A549 (cell line): ENCODE measurements around the gene NRXN3. TPM values are rescaled to one million over a fixed set of nuclear protein-coding genes. Genes with fewer than 3 reads are reported as not detected.

Experiments
- ATAC-seq, 2 experiments: fragments of 200-7000 bp in 1 of 2; fragments of >200 bp in 1 of 2; cut with Nextera tagmentation in 1 of 2; cut with Tn5 transposase in 1 of 2; 3 replicates each; pipeline versions ENCODE4 v1.8.0 to v1.9.1; 2018 to 2020; ENCODE audit warnings: mild to moderate bottlenecking in 1 of 2, moderate library complexity in 1 of 2
- CTCF ChIA-PET: fragments of 300-600 bp; sonication (Branson Sonifier 250); formaldehyde crosslinking; extraction: SDS; loops from one replicate; lab custom pipeline; 2021; ENCODE audit warnings: antibody characterized with exemption, inconsistent platforms; lab: Yijun Ruan, JAX
- POLR2A ChIA-PET: fragments of 350-600 bp; formaldehyde crosslinking; extraction: SDS; loops from one replicate; lab custom pipeline; 2021; ENCODE audit warnings: antibody characterized with exemption, inconsistent platforms; lab: Yijun Ruan, JAX
- DNase-seq, 2 experiments: peaks; one replicate each; pipeline versions ENCODE4 v3.0.0 to v3.0.0-alpha.2; 2011 to 2016; ENCODE audit warnings: low read depth in 1 of 2, low spot score in 1 of 2
- FAIRE-seq: peaks from 2 replicates; lab custom pipeline; 2011; peaks lifted over from hg19 to GRCh38; lab: Jason Lieb, UNC
- H3K27ac ChIP-seq, 2 experiments: fragments of >200 bp; sonication (Bioruptor Twin); formaldehyde crosslinking; 3 replicates each; pipeline ENCODE4 v1.5.1; 2016 to 2017
- H3K4me1 ChIP-seq: fragments of >200 bp; sonication (Bioruptor Twin); formaldehyde crosslinking; 3 replicates; pipeline ENCODE4 v1.6.1; 2016
- H3K4me2 ChIP-seq: fragments of >200 bp; sonication (Bioruptor Twin); formaldehyde crosslinking; 3 replicates; pipeline ENCODE4 v1.6.1; 2016
- H3K4me3 ChIP-seq: fragments of >200 bp; sonication (Bioruptor Twin); formaldehyde crosslinking; 3 replicates; pipeline ENCODE4 v1.5.1; 2016
- H3K9me3 ChIP-seq: fragments of >200 bp; sonication (Bioruptor Twin); formaldehyde crosslinking; 3 replicates; pipeline ENCODE4 v1.6.1; 2016
- CBX2 ChIP-seq: fragments of 200-600 bp; sonication (generic); IDR thresholded peaks from 2 replicates; pipeline ENCODE4 v1.6.1; 2016; ENCODE audit warnings: low read depth, mild to moderate bottlenecking, borderline replicate concordance
- CHD2 ChIP-seq: fragments of 150-350 bp; IDR thresholded peaks from 2 replicates; pipeline ENCODE4 v1.6.1; 2014; ENCODE audit warnings: low read length; ENCODE audit not compliant: partially characterized antibody
- CHD4 ChIP-seq: fragments of 200-600 bp; sonication (generic); IDR thresholded peaks from 2 replicates; pipeline ENCODE4 v1.6.1; 2016; ENCODE audit warnings: antibody characterized with exemption, mild to moderate bottlenecking, borderline replicate concordance
- EHMT2 ChIP-seq: fragments of 200-600 bp; sonication (generic); IDR thresholded peaks from 2 replicates; pipeline ENCODE4 v1.6.1; 2016; ENCODE audit warnings: antibody characterized with exemption, low read depth, mild to moderate bottlenecking, moderate library complexity
- EP300 ChIP-seq, 2 experiments: fragments of >200 bp; sonication (Bioruptor Twin); formaldehyde crosslinking; IDR thresholded peaks; 2 replicates in 1 of 2; 3 replicates in 1 of 2; pipeline ENCODE4 v1.6.1; 2016 to 2017
- FOSB ChIP-seq: fragments of 250-450 bp; sonication (Bioruptor Pico); IDR thresholded peaks from 2 replicates; pipeline ENCODE4 v1.5.0; 2020; ENCODE audit warnings: mild to moderate bottlenecking, moderate library complexity
- FOXS1 ChIP-seq: fragments of 250-450 bp; sonication (Bioruptor Pico); IDR thresholded peaks from 2 replicates; pipeline ENCODE4 v1.5.0; 2020; ENCODE audit warnings: mild to moderate bottlenecking, moderate library complexity
- GATA3 ChIP-seq: IDR thresholded peaks from 2 replicates; pipeline ENCODE4 v1.6.1; 2012; ENCODE audit warnings: borderline replicate concordance
- HDAC2 ChIP-seq: fragments of 200-600 bp; sonication (generic); IDR thresholded peaks from 2 replicates; pipeline ENCODE4 v1.6.1; 2016
- HEYL ChIP-seq: fragments of 250-450 bp; sonication (Bioruptor Pico); IDR thresholded peaks from 2 replicates; pipeline ENCODE4 v1.8.0; 2021; ENCODE audit warnings: mild to moderate bottlenecking, moderate library complexity
- HOXB13 ChIP-seq: fragments of 250-450 bp; sonication (Bioruptor Pico); IDR thresholded peaks from 2 replicates; pipeline ENCODE4 v1.5.0; 2020; ENCODE audit warnings: low read depth, mild to moderate bottlenecking, moderate library complexity
- JUN ChIP-seq, 2 experiments: fragments of >200 bp; sonication (Bioruptor Twin); formaldehyde crosslinking; IDR thresholded peaks; 2 replicates in 1 of 2; 3 replicates in 1 of 2; pipeline ENCODE4 v1.6.1; 2016 to 2017
- KDM1A ChIP-seq: fragments of 200-600 bp; sonication (generic); IDR thresholded peaks from 2 replicates; pipeline ENCODE4 v1.6.1; 2016; ENCODE audit warnings: low read depth, mild to moderate bottlenecking
- MYC ChIP-seq: IDR thresholded peaks from 2 replicates; pipeline ENCODE4 v1.6.1; 2012; ENCODE audit warnings: mild to moderate bottlenecking, inconsistent platforms, low read length, improper control_type of control experiment, borderline replicate concordance
- POLR2AphosphoS2 ChIP-seq: conservative IDR thresholded peaks from 2 replicates; pipeline ENCODE4 v1.6.1; 2012; ENCODE audit warnings: low read length, improper control_type of control experiment, inconsistent platforms
- RAD21 ChIP-seq, 2 experiments: fragments of >200 bp in 1 of 2; sonication (Bioruptor Twin) in 1 of 2; formaldehyde crosslinking in 1 of 2; IDR thresholded peaks in 1 of 2; conservative IDR thresholded peaks in 1 of 2; 2 replicates in 1 of 2; 3 replicates in 1 of 2; pipeline ENCODE4 v1.6.1; 2012 to 2018; ENCODE audit warnings: inconsistent platforms in 1 of 2
- RCOR1 ChIP-seq: fragments of 150-350 bp; IDR thresholded peaks from 2 replicates; pipeline ENCODE4 v1.6.1; 2014; ENCODE audit warnings: antibody characterized with exemption, low read length, low read depth
- RFX5 ChIP-seq: fragments of 450-650 bp; IDR thresholded peaks from 2 replicates; pipeline ENCODE4 v1.7.1; 2014; ENCODE audit warnings: antibody characterized with exemption, mild to moderate bottlenecking, moderate library complexity
- RNF2 ChIP-seq: fragments of 200-600 bp; sonication (generic); IDR thresholded peaks from 2 replicates; pipeline ENCODE4 v1.6.1; 2016; ENCODE audit warnings: low read depth, mild to moderate bottlenecking, antibody characterized with exemption, moderate library complexity, borderline replicate concordance
- SMC3 ChIP-seq: fragments of >200 bp; sonication (Bioruptor Twin); formaldehyde crosslinking; IDR thresholded peaks from 3 replicates; pipeline ENCODE4 v1.6.1; 2018; ENCODE audit warnings: inconsistent platforms
- SREBF2 ChIP-seq: fragments of 450-650 bp; IDR thresholded peaks from 2 replicates; pipeline ENCODE4 v1.6.1; 2014; ENCODE audit warnings: mild to moderate bottlenecking, moderate library complexity
- TFCP2L1 ChIP-seq: fragments of 250-450 bp; sonication (Bioruptor Pico); IDR thresholded peaks from 2 replicates; pipeline ENCODE4 v1.5.0; 2021; ENCODE audit warnings: mild to moderate bottlenecking
- ZFP36 ChIP-seq: fragments of 450-650 bp; IDR thresholded peaks from 2 replicates; pipeline ENCODE4 v1.6.1; 2014; ENCODE audit warnings: borderline replicate concordance; ENCODE audit not compliant: partially characterized antibody
- ZNF302 ChIP-seq: fragments of 250-450 bp; sonication (Bioruptor Pico); IDR thresholded peaks from 2 replicates; pipeline ENCODE4 v1.9.0; 2021; ENCODE audit warnings: inconsistent platforms, mild to moderate bottlenecking, moderate library complexity
- WGBS: methylation state at CpG from one replicate; pipeline ENCODE4 v1.1.6; 2017; ENCODE audit errors: missing lambda C conversion rate; 5-methylcytosine and 5-hydroxymethylcytosine counted together
- polyA plus RNA-seq, 4 experiments: library from polyadenylated mRNA; depleted of rRNA in 3 of 4; stranded (reverse); fragments of >200 nt; fragmentation: RNase III in 1 of 4; extraction: RNeasy Plus Mini Kit Qiagen cat#74134 plus additional on column Dnase treatment in 1 of 4; gene quantifications; 2 replicates in 3 of 4; 3 replicates in 1 of 4; pipeline ENCODE4 v1.2.3, GENCODE V29; 2011 to 2017
- TF ChIP-seq, protein P1 (sequence below): fragments of 150-350 bp; IDR thresholded peaks from 2 replicates; pipeline ENCODE4 v1.6.1; 2014; ENCODE audit warnings: low read depth, mild to moderate bottlenecking, low read length
- TF ChIP-seq, protein P2 (sequence below): fragments of 250-450 bp; sonication (Bioruptor Pico); IDR thresholded peaks from 2 replicates; pipeline ENCODE4 v1.5.0; 2020; ENCODE audit warnings: low read depth, mild to moderate bottlenecking, moderate library complexity
- TF ChIP-seq, protein P3 (sequence below): fragments of >200 bp; sonication (Bioruptor Twin); formaldehyde crosslinking; IDR thresholded peaks from 2 replicates; pipeline ENCODE4 v1.6.1; 2016
- TF ChIP-seq, protein P4 (sequence below): IDR thresholded peaks from 2 replicates; pipeline ENCODE4 v1.6.1; 2012
- TF ChIP-seq, protein P5 (sequence below): fragments of >200 bp; sonication (Bioruptor Twin); formaldehyde crosslinking; IDR thresholded peaks from 3 replicates; pipeline ENCODE4 v1.5.1; 2016
- TF ChIP-seq, protein P6 (sequence below): IDR thresholded peaks from 2 replicates; pipeline ENCODE4 v1.6.1; 2012; ENCODE audit warnings: low read depth, borderline replicate concordance

NRXN3 gene
- polyA plus RNA-seq, 2 of the 4 experiments (the other 2 are of a cell fraction): 0.62 to 2.3 TPM

DNA sequence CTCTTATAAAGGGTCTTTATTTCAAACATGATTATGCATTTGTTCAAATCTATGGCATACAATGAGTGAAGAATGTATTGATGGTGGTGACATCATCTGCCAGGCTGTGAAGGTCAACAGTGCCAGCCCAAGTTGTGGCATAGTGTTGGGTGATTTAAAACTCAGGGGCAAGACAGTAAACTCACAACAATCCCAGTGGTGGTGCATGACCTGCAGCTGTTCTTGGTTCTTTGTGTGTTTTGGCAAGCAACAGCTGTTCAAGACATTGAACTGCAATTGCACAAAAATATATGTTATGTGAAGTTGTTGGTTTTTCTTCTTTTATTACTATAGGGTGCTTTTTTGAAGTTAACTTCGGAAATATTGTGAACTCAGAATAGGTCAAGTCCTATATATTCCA is 851.6 kb downstream of the NRXN3 start:
- POLR2A ChIA-PET: no interaction called here
- H3K4me2 ChIP-seq: no peak overlapping the region
- no peak for FAIRE-seq
- no peak overlapping the region for H3K27ac ChIP-seq
- peaks cover 5% of the 10 kb centered on the region; the same call in 2 of the 3 replicates for H3K4me1 ChIP-seq
- peaks cover 8% of the 10 kb centered on the region; the same call in 1 of the 3 replicates for H3K9me3 ChIP-seq
- no peak for ATAC-seq
- TF ChIP-seq SMC3 (no peak), MYC (no peak), GATA3 (no peak), FOXS1 (no peak), JUN (IDR thresholded peaks at IDR 0.05) (no peak), SREBF2 (no peak), POLR2AphosphoS2 (no peak), KDM1A (no peak), HDAC2 (no peak), ZNF302 (no peak), FOSB (CRISPR knock-in tag) (no peak), RNF2 (no peak), HEYL (CRISPR knock-in tag) (no peak), RAD21 (conservative IDR thresholded peaks at IDR 0.05 in 1 of 2, IDR thresholded peaks at IDR 0.05 in 1 of 2) (no peak), CHD4 (no peak)
- TF ChIP-seq, protein P1, sequence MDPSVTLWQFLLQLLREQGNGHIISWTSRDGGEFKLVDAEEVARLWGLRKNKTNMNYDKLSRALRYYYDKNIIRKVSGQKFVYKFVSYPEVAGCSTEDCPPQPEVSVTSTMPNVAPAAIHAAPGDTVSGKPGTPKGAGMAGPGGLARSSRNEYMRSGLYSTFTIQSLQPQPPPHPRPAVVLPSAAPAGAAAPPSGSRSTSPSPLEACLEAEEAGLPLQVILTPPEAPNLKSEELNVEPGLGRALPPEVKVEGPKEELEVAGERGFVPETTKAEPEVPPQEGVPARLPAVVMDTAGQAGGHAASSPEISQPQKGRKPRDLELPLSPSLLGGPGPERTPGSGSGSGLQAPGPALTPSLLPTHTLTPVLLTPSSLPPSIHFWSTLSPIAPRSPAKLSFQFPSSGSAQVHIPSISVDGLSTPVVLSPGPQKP: no peak
- TF ChIP-seq, protein P2, sequence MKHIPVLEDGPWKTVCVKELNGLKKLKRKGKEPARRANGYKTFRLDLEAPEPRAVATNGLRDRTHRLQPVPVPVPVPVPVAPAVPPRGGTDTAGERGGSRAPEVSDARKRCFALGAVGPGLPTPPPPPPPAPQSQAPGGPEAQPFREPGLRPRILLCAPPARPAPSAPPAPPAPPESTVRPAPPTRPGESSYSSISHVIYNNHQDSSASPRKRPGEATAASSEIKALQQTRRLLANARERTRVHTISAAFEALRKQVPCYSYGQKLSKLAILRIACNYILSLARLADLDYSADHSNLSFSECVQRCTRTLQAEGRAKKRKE: no peak
- TF ChIP-seq, protein P3, sequence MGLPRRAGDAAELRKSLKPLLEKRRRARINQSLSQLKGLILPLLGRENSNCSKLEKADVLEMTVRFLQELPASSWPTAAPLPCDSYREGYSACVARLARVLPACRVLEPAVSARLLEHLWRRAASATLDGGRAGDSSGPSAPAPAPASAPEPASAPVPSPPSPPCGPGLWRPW: no peak
- no peak for DNase-seq
- CTCF ChIA-PET: no interaction called here
- 9% methylated on average over 1 of the region's 1 CpG for WGBS
- no peak overlapping the region for H3K4me3 ChIP-seq

DNA sequence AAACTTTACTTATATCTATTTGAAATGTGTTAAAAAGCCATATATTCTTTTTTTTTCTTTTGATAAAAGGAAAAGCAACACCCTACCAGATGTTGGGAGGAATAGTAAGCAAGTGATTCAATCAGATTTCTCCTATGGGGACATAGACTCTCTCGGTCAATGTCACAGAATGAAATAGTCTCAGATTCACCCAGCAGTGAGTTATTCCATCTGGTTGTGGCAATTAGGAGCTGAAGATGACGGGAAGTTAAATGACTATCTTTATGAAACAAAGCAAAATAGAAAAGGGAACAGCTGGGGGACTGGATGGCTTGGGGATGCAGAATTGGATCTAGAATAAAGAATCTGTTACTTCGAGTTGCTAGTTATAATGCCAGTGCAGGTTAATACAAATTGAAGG is 857.0 kb downstream of the NRXN3 start:
- Histone ChIP-seq H3K27ac (no peak overlapping the region), H3K4me1 (no peaks in the 10 kb centered on the region), H3K9me3 (peaks cover 8% of the 10 kb centered on the region; the same call in 1 of the 3 replicates), H3K4me3 (no peak overlapping the region), H3K4me2 (no peak overlapping the region)
- WGBS: 14% methylated on average over 3 of the region's 3 CpGs
- CTCF ChIA-PET: interaction anchor here (0.7 kb wide), 1 partner anchor 29 kb away, joined by 3 read pairs; no protein-coding TSS in a partner anchor
- POLR2A ChIA-PET: no interaction called here
- TF ChIP-seq, protein P4, sequence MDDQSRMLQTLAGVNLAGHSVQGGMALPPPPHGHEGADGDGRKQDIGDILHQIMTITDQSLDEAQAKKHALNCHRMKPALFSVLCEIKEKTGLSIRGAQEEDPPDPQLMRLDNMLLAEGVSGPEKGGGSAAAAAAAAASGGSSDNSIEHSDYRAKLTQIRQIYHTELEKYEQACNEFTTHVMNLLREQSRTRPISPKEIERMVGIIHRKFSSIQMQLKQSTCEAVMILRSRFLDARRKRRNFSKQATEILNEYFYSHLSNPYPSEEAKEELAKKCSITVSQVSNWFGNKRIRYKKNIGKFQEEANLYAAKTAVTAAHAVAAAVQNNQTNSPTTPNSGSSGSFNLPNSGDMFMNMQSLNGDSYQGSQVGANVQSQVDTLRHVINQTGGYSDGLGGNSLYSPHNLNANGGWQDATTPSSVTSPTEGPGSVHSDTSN: no peak
- TF ChIP-seq HDAC2 (no peak), TFCP2L1 (CRISPR knock-in tag) (no peak), ZFP36 (no peak), RCOR1 (no peak), EHMT2 (no peak), EP300 (IDR thresholded peaks at IDR 0.05) (no peak), RFX5 (no peak), CHD2 (no peak), HOXB13 (CRISPR knock-in tag) (no peak), CBX2 (no peak)
- TF ChIP-seq, protein P5, sequence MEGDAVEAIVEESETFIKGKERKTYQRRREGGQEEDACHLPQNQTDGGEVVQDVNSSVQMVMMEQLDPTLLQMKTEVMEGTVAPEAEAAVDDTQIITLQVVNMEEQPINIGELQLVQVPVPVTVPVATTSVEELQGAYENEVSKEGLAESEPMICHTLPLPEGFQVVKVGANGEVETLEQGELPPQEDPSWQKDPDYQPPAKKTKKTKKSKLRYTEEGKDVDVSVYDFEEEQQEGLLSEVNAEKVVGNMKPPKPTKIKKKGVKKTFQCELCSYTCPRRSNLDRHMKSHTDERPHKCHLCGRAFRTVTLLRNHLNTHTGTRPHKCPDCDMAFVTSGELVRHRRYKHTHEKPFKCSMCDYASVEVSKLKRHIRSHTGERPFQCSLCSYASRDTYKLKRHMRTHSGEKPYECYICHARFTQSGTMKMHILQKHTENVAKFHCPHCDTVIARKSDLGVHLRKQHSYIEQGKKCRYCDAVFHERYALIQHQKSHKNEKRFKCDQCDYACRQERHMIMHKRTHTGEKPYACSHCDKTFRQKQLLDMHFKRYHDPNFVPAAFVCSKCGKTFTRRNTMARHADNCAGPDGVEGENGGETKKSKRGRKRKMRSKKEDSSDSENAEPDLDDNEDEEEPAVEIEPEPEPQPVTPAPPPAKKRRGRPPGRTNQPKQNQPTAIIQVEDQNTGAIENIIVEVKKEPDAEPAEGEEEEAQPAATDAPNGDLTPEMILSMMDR: no peak
- TF ChIP-seq, protein P6, sequence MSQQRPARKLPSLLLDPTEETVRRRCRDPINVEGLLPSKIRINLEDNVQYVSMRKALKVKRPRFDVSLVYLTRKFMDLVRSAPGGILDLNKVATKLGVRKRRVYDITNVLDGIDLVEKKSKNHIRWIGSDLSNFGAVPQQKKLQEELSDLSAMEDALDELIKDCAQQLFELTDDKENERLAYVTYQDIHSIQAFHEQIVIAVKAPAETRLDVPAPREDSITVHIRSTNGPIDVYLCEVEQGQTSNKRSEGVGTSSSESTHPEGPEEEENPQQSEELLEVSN: no peak
- TF ChIP-seq, protein P1: no peak
- ATAC-seq (no peak), DNase-seq (no peak), FAIRE-seq (no peak)
